Measurements from ENCODE around the gene AIG1. TPM values are rescaled to one million over a fixed set of nuclear protein-coding genes. Genes with fewer than 3 reads are reported as not detected.
"Not testable (repeated sequence)": the region's sequence is repeated elsewhere in the genome, so short reads cannot be mapped to it uniquely, and the experiment has no call there.

The AIG1 gene
- total RNA-seq, 1 donor from 2014 or later, result 7.2 TPM

GRCh38 chr6:143335865-143336264, 275.2 kb downstream of the AIG1 start:
- POLR2A ChIA-PET, result no interaction called here
- no peak for ATAC-seq (ENCODE audit: low read depth)
- TF ChIP-seq CTCF (IDR thresholded peaks at IDR 0.05), result no peak
- H3K4me1 Mint-ChIP-seq, result no peaks in the 10 kb centered on the region
- H3K4me3 Mint-ChIP-seq, result no peak overlapping the region
- H3K36me3 Mint-ChIP-seq (ENCODE audit: low read depth), result no peaks in the 10 kb centered on the region
- H3K27me3 Mint-ChIP-seq, result no peaks in the 10 kb centered on the region
- CTCF ChIA-PET, result interaction anchor here (4.1 kb wide), 1 partner anchor 641 kb away, joined by 43 read pairs; no protein-coding TSS in a partner anchor
- no peak for DNase-seq
- intact Hi-C loops (cut with micrococcal nuclease), result loop anchor here (2.0 kb wide), 2 partner anchors 91 to 861 kb away; no protein-coding TSS in a partner anchor
- H3K27ac Mint-ChIP-seq, result no peak overlapping the region
- H3K9me3 Mint-ChIP-seq, result no peaks in the 10 kb centered on the region

- intact Hi-C loops (cut with micrococcal nuclease), result loop anchor here (1.0 to 2.0 kb wide), 3 partner anchors 90 to 770 kb away; no protein-coding TSS in a partner anchor
- Mint-ChIP-seq H3K4me3 (no peak overlapping the region), H3K27me3 (no peaks in the 10 kb centered on the region), H3K27ac (no peak overlapping the region), H3K36me3 (ENCODE audit: low read depth) (no peaks in the 10 kb centered on the region), H3K9me3 (no peaks in the 10 kb centered on the region), H3K4me1 (no peaks in the 10 kb centered on the region)
- ATAC-seq (ENCODE audit: low read depth) (no peak), DNase-seq (no peak)
- TF ChIP-seq CTCF (IDR thresholded peaks at IDR 0.05), result no peak
- ChIA-PET CTCF (interaction anchor here (0.7 to 4.1 kb wide), 6 partner anchors 637 to 862 kb away, joined by 3 to 43 read pairs (median 4); no protein-coding TSS in a partner anchor), POLR2A (no interaction called here)
These were observed 275.9 kb downstream of the AIG1 start for GRCh38 chr6:143336446-143337152.

GRCh38 chr6:143337201-143337949, 276.7 kb downstream of the AIG1 start:
- TF ChIP-seq CTCF (IDR thresholded peaks at IDR 0.05), result no peak
- no peak for ATAC-seq (ENCODE audit: low read depth)
- peak; percentile 32 for DNase-seq
- no peaks in the 10 kb centered on the region for H3K27me3 Mint-ChIP-seq
- H3K36me3 Mint-ChIP-seq (ENCODE audit: low read depth), result no peaks in the 10 kb centered on the region
- no peak overlapping the region for H3K27ac Mint-ChIP-seq
- no peak overlapping the region for H3K4me3 Mint-ChIP-seq
- H3K4me1 Mint-ChIP-seq, result no peaks in the 10 kb centered on the region
- POLR2A ChIA-PET, result no interaction called here
- no peaks in the 10 kb centered on the region for H3K9me3 Mint-ChIP-seq
- intact Hi-C loops (cut with micrococcal nuclease), result loop anchor here (1.0 to 2.0 kb wide), 3 partner anchors 89 to 771 kb away; no protein-coding TSS in a partner anchor
- CTCF ChIA-PET, result interaction anchor here (0.7 to 4.1 kb wide), 7 partner anchors 9 to 862 kb away, joined by 3 to 43 read pairs (median 3); no protein-coding TSS in a partner anchor

GRCh38 chr6:143339223-143339622, 278.5 kb downstream of the AIG1 start:
- H3K36me3 Mint-ChIP-seq (ENCODE audit: low read depth), result no peaks in the 10 kb centered on the region
- no peak for ATAC-seq (ENCODE audit: low read depth)
- POLR2A ChIA-PET, result no interaction called here
- CTCF ChIA-PET, result interaction anchor here (0.7 to 4.1 kb wide), 3 partner anchors 16 to 645 kb away, joined by 3 to 43 read pairs (median 4); no protein-coding TSS in a partner anchor
- H3K27me3 Mint-ChIP-seq, result no peaks in the 10 kb centered on the region
- intact Hi-C loops (cut with micrococcal nuclease), result no loop called here
- no peak overlapping the region for H3K4me3 Mint-ChIP-seq
- TF ChIP-seq CTCF (IDR thresholded peaks at IDR 0.05), result no peak
- H3K9me3 Mint-ChIP-seq, result no peaks in the 10 kb centered on the region
- DNase-seq, result no peak
- H3K27ac Mint-ChIP-seq, result no peak overlapping the region
- H3K4me1 Mint-ChIP-seq, result no peaks in the 10 kb centered on the region

GRCh38 chr6:143345477-143345876, 284.8 kb downstream of the AIG1 start:
- H3K36me3 Mint-ChIP-seq (ENCODE audit: low read depth); H3K9me3 Mint-ChIP-seq; DNase-seq; H3K4me1 Mint-ChIP-seq; intact Hi-C loops (cut with micrococcal nuclease); POLR2A ChIA-PET; ATAC-seq (ENCODE audit: low read depth); H3K4me3 Mint-ChIP-seq; H3K27me3 Mint-ChIP-seq; CTCF ChIA-PET; H3K27ac Mint-ChIP-seq: not testable (repeated sequence)

Data from activated B cell treated with CpG ODN at 0.5 μM for 24 hours (primary cell).